Stimulated activated naive CD4-positive, alpha-beta T cell treated with Interleukin-2 at 50 U/mL for 16 hours (primary cell): ENCODE data around the gene YRDC.

ENCODE experiments used
- DNase-seq: peaks from one replicate; lab custom pipeline; 2025; lab: John Stamatoyannopoulos, UW

The YRDC gene

GRCh38 chr1:37765916-37766664, 41.9 kb downstream of the YRDC start:
- peak; percentile 9 for DNase-seq

- DNase-seq, result no peak
These were observed 43.0 kb downstream of the YRDC start, which contains the start of gene EPHA10 for GRCh38 chr1:37764888-37765441. TSS of gene EPHA10 (minus strand) at chr1:37765120. CDS start at chr1:37765066, 54 bp downstream.

GRCh38 chr1:37764414-37764825, 43.6 kb downstream of the YRDC start:
- peak; percentile 9 for DNase-seq

GRCh38 chr1:37763791-37764413, 44.1 kb downstream of the YRDC start:
- DNase-seq, result no peak

- no peak for DNase-seq
These were observed 45.5 kb downstream of the YRDC start for GRCh38 chr1:37762516-37762915.

GRCh38 chr1:37761416-37762095, 46.5 kb downstream of the YRDC start:
- DNase-seq, result no peak

- DNase-seq, result no peak
These were observed 48.6 kb downstream of the YRDC start for GRCh38 chr1:37759451-37759850.

- DNase-seq, result no peak
These were observed 52.0 kb downstream of the YRDC start for GRCh38 chr1:37755951-37756560.

- DNase-seq, result peak; percentile 21
These were observed 52.7 kb downstream of the YRDC start for GRCh38 chr1:37755290-37755689.

- no peak for DNase-seq
These were observed 54.3 kb downstream of the YRDC start for GRCh38 chr1:37753473-37754321.
